Activated CD4-positive, alpha-beta T cell treated with anti-CD3 and anti-CD28 coated beads, Interleukin-2, amount 10 ng/mL, durations not matched to agents 7 days and 5 days (primary cell): ENCODE data around the gene PHF21B. TPM values are rescaled to one million over a fixed set of nuclear protein-coding genes. Genes with fewer than 3 reads are reported as not detected.

Experiments used
- CTCF ChIA-PET: fragments of 350-600 bp; sonication (Branson Sonifier 250); formaldehyde crosslinking; loops from one replicate; lab custom pipeline; 2021; ENCODE audit warnings: antibody characterized with exemption; lab: Charles Lee
- POLR2A ChIA-PET: fragments of 350-600 bp; sonication (Branson Sonifier 250); formaldehyde crosslinking; loops from one replicate; lab custom pipeline; 2021; ENCODE audit warnings: antibody characterized with exemption; lab: Charles Lee
- DNase-seq: peaks from one replicate; pipeline ENCODE4 v3.0.0-alpha.2; 2020
- H3K27ac Mint-ChIP-seq: one replicate; pipeline ENCODE4 v1.8.0; 2021; ENCODE audit warnings: mild to moderate bottlenecking, moderate library complexity, mixed read lengths
- H3K27me3 Mint-ChIP-seq: one replicate; pipeline ENCODE4 v1.8.0; 2021; ENCODE audit warnings: mixed read lengths
- H3K36me3 Mint-ChIP-seq: one replicate; pipeline ENCODE4 v1.8.0; 2021; ENCODE audit warnings: low read depth, mixed read lengths
- H3K4me1 Mint-ChIP-seq: one replicate; pipeline ENCODE4 v1.8.0; 2021; ENCODE audit warnings: mixed read lengths
- H3K4me3 Mint-ChIP-seq: one replicate; pipeline ENCODE4 v1.8.0; 2021; ENCODE audit warnings: mild to moderate bottlenecking, moderate library complexity, mixed read lengths
- H3K9me3 Mint-ChIP-seq: one replicate; pipeline ENCODE4 v1.8.0; 2021; ENCODE audit warnings: mixed read lengths
- total RNA-seq, 2 experiments: library from RNA; stranded (reverse); gene quantifications; one replicate each; pipeline ENCODE4 v1.2.3, GENCODE V29; 2021

The PHF21B gene
- total RNA-seq, 2 experiments from 2014 or later = not detected

- Mint-ChIP-seq H3K36me3 (no peaks in the 10 kb centered on the region), H3K4me3 (no peak overlapping the region), H3K27me3 (peaks cover 5% of the 10 kb centered on the region), H3K9me3 (no peaks in the 10 kb centered on the region), H3K27ac (no peak overlapping the region), H3K4me1 (no peaks in the 10 kb centered on the region)
- no peak for DNase-seq
- CTCF ChIA-PET = no interaction called here
- POLR2A ChIA-PET = no interaction called here
Observed at GRCh38 chr22:44918925-44919392, 90.8 kb downstream of the PHF21B start.

GRCh38 chr22:44918166-44918924 is 91.5 kb downstream of the PHF21B start:
- H3K9me3 Mint-ChIP-seq = no peaks in the 10 kb centered on the region
- H3K36me3 Mint-ChIP-seq = no peaks in the 10 kb centered on the region
- H3K27ac Mint-ChIP-seq = no peak overlapping the region
- DNase-seq = no peak
- H3K27me3 Mint-ChIP-seq = peaks cover 3% of the 10 kb centered on the region
- no peaks in the 10 kb centered on the region for H3K4me1 Mint-ChIP-seq
- ChIA-PET POLR2A (no interaction called here), CTCF (no interaction called here)
- no peak overlapping the region for H3K4me3 Mint-ChIP-seq

DNA sequence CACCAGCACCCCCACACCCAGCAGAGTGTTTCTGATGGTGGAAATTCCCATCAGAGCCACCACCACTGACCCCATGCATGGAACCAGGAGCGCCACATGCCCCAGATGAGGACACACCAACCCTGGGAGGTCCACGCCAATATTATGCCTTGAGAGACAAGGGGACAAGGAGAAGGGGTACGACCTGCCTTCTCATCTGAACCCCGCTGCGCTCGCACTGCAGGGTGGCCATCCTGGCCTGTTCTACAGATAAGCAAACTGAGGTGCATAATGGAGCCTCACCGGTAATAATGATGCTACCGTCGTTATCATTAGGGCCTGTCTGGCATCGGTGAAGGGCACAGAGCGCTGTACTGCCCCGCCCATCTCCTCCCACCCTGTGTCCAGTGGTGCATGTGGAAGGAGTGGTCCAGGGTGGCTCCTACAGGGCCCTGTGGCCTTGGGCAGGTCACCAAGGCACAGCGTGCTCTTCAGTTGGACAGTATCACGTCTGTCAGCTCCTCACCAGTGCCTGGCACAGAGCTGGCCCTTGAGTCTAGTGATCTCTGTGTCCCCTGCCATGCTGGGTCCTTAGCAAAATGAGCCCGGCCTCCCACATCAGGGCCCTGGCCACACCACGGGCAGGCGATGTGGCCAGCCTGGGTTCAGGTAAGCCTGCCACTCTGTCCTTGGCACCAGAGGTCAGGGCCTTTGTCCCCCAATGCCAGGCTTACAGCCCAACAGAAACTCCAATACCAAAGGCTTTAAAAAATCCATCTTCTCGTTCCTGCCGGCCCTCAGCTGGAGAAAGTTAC is 92.2 kb downstream of the PHF21B start:
- peaks cover under 1% of the 10 kb centered on the region for H3K27me3 Mint-ChIP-seq
- no peak overlapping the region for H3K4me3 Mint-ChIP-seq
- ChIA-PET CTCF (no interaction called here), POLR2A (no interaction called here)
- peak overlapping the region; percentile 54 for H3K27ac Mint-ChIP-seq
- no peaks in the 10 kb centered on the region for H3K4me1 Mint-ChIP-seq
- no peaks in the 10 kb centered on the region for H3K36me3 Mint-ChIP-seq
- DNase-seq = no peak
- no peaks in the 10 kb centered on the region for H3K9me3 Mint-ChIP-seq

- CTCF ChIA-PET = interaction anchor here (2.2 kb wide), 1 partner anchor 10 kb away, joined by 8 read pairs; no protein-coding TSS in a partner anchor
- no peaks in the 10 kb centered on the region for H3K36me3 Mint-ChIP-seq
- no peak overlapping the region for H3K27ac Mint-ChIP-seq
- H3K4me3 Mint-ChIP-seq = no peak overlapping the region
- no peak for DNase-seq
- POLR2A ChIA-PET = no interaction called here
- H3K4me1 Mint-ChIP-seq = no peaks in the 10 kb centered on the region
- H3K9me3 Mint-ChIP-seq = no peaks in the 10 kb centered on the region
- H3K27me3 Mint-ChIP-seq = no peaks in the 10 kb centered on the region
Observed at GRCh38 chr22:44916281-44917231, 93.2 kb downstream of the PHF21B start.

DNA sequence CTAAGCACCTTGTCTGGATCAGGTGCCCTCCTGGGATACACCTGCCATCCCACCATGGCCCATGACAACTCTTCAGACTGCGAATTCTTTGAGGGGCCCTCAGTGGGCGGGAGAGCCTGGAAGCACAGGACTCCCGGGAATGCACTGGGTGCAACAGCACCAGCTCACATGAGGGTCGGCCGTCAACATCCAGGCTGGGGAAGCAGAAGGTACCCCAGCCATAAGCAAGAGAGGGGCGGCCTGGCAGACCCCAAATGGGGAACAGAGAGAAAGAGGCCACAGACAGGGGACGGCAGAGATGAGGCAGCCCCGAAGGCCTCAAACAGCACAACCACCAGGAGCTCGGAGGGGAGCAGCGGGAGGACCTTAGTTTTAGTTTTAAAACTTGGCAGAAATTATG is 94.4 kb downstream of the PHF21B start:
- Mint-ChIP-seq H3K27ac (no peak overlapping the region), H3K36me3 (no peaks in the 10 kb centered on the region), H3K4me3 (no peak overlapping the region)

DNA sequence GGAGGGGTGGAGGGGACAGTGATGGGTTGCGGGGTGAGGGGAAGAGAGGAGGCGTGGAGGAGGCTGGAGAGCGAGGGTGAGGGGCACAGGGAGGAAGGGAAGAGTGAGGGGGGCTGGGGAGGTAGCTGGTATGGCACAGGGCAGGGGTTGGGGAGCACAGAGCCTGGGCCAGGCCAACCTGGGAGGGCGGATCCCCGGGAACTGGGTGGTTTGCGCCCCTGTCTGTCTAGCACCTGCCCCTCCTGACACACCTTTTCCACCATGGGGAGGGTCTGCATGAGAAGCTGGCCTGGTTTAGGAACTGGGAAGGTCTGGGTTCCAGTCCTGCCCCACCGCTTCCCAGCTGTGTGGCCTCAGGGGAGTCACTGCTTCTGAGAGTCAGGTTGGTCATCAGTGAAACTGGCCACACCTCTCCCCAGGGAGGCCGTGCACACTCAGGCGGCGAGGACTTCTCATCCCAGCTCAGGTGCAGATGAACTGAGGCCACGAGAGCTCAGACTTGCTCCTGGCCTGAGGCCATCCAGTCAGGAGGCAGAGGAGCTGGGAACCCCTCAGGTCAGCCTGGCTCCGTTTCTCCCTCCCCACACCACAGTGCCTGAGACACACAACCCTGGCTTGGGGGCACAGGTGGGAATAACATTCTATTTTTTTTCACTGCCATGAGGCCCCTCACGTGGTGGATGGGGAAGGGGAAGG is 95.6 kb downstream of the PHF21B start:
- H3K9me3 Mint-ChIP-seq = peaks cover 7% of the 10 kb centered on the region
- ChIA-PET POLR2A (no interaction called here), CTCF (interaction anchor here (2.2 kb wide), 1 partner anchor 13 kb away, joined by 8 read pairs; no protein-coding TSS in a partner anchor)
- no peak overlapping the region for H3K27ac Mint-ChIP-seq
- H3K36me3 Mint-ChIP-seq = no peaks in the 10 kb centered on the region
- H3K4me3 Mint-ChIP-seq = no peak overlapping the region
- DNase-seq = no peak
- no peaks in the 10 kb centered on the region for H3K4me1 Mint-ChIP-seq
- H3K27me3 Mint-ChIP-seq = no peaks in the 10 kb centered on the region

More for the DNA sequence above, 94.4 kb downstream of the PHF21B start:
- CTCF ChIA-PET = interaction anchor here (2.2 kb wide), 1 partner anchor 11 kb away, joined by 8 read pairs; no protein-coding TSS in a partner anchor
- POLR2A ChIA-PET = no interaction called here
- no peaks in the 10 kb centered on the region for H3K27me3 Mint-ChIP-seq
- DNase-seq = no peak
- H3K4me1 Mint-ChIP-seq = no peaks in the 10 kb centered on the region
- peaks cover 7% of the 10 kb centered on the region for H3K9me3 Mint-ChIP-seq

DNA sequence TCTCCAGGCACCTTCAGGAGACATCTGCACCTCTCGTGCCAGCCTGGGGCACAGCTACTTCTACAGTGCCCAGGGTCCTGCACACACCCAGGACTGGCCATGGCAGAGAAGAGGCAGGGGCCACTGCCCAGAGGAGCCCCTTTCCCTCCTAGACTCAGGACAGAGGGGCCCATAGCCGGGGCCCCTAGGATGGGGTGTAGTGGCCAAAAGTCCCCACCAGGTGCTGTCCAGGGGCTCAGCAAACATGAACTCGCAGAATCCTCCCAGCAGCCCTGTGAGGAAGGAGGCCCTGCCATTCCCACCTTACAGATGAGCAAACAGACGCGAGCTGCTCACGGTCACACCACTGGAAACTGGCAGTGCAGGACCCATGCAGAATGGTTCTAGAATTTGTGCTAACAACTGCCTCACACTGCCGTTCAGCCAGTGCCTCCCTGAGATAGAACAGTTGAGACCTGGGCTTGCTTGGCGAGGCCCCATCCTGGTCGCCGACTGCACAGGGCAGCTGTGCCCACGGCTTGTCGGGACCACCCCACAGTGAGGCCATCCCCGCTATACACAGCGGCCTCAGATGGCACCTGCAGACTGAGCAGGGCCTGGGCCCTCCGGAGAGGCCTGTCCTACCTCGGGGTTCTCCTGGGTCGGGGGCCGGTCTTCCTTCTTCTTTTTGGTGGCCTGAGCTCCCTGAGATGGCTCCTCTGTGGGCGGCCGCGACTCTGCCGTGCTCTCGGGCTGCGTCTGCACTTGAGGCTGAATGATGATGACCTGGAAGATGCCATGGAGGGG is 96.4 kb downstream of the PHF21B start:
- ChIA-PET CTCF (no interaction called here), POLR2A (no interaction called here)
- Mint-ChIP-seq H3K4me3 (no peak overlapping the region), H3K36me3 (no peaks in the 10 kb centered on the region), H3K27me3 (no peaks in the 10 kb centered on the region), H3K9me3 (peaks cover 7% of the 10 kb centered on the region), H3K4me1 (no peaks in the 10 kb centered on the region), H3K27ac (no peak overlapping the region)
- no peak for DNase-seq

- POLR2A ChIA-PET = no interaction called here
- H3K27me3 Mint-ChIP-seq = peaks cover 2% of the 10 kb centered on the region
- DNase-seq = no peak
- no peak overlapping the region for H3K27ac Mint-ChIP-seq
- CTCF ChIA-PET = interaction anchor here (0.6 kb wide), 1 partner anchor 136 kb away, joined by 6 read pairs; no protein-coding TSS in a partner anchor
- no peaks in the 10 kb centered on the region for H3K4me1 Mint-ChIP-seq
- no peak overlapping the region for H3K4me3 Mint-ChIP-seq
- H3K9me3 Mint-ChIP-seq = peaks cover 7% of the 10 kb centered on the region
- H3K36me3 Mint-ChIP-seq = no peaks in the 10 kb centered on the region
Observed at GRCh38 chr22:44909241-44909640, 100.6 kb downstream of the PHF21B start.

- Mint-ChIP-seq H3K4me3 (no peak overlapping the region), H3K36me3 (no peaks in the 10 kb centered on the region), H3K9me3 (peaks cover 7% of the 10 kb centered on the region), H3K27ac (no peak overlapping the region), H3K4me1 (no peaks in the 10 kb centered on the region), H3K27me3 (peaks cover 4% of the 10 kb centered on the region)
- ChIA-PET POLR2A (no interaction called here), CTCF (interaction anchor here (0.6 kb wide), 1 partner anchor 33 kb away, joined by 3 read pairs; no protein-coding TSS in a partner anchor)
- no peak for DNase-seq
Observed at GRCh38 chr22:44907765-44908737, 101.8 kb downstream of the PHF21B start.

- ChIA-PET POLR2A (no interaction called here), CTCF (no interaction called here)
- H3K27me3 Mint-ChIP-seq = peaks cover 8% of the 10 kb centered on the region
- no peak for DNase-seq
- H3K36me3 Mint-ChIP-seq = no peaks in the 10 kb centered on the region
- no peak overlapping the region for H3K27ac Mint-ChIP-seq
- H3K9me3 Mint-ChIP-seq = peaks cover 10% of the 10 kb centered on the region
- H3K4me1 Mint-ChIP-seq = no peaks in the 10 kb centered on the region
- H3K4me3 Mint-ChIP-seq = no peak overlapping the region
Observed at GRCh38 chr22:44906999-44907644, 102.7 kb downstream of the PHF21B start.
